ENCODE results near the gene ARHGEF10L.

Gene ARHGEF10L

DNA sequence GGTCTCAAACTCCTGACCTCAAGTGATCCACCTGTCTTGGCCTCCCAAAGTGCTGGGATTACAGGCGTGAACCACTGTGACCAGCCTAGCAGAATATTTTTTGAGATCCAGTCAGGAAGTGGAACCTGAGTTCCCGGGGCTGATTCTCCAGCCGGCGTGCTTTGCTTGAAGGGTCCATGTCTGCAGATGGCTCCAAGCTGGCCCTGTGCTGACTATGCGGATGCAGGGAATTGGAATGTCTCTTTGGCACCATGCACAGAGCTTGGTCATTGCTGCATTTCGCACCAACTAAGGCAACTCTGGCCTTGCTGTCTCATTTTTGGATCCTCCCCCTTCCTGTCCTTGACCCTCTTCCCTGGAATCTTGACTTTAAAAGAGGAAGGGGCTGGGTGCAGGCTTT lies 28.1 kb downstream of the ARHGEF10L start:
- DNase-seq (ENCODE audit: low read depth in 2 of 2), result no peak

DNA sequence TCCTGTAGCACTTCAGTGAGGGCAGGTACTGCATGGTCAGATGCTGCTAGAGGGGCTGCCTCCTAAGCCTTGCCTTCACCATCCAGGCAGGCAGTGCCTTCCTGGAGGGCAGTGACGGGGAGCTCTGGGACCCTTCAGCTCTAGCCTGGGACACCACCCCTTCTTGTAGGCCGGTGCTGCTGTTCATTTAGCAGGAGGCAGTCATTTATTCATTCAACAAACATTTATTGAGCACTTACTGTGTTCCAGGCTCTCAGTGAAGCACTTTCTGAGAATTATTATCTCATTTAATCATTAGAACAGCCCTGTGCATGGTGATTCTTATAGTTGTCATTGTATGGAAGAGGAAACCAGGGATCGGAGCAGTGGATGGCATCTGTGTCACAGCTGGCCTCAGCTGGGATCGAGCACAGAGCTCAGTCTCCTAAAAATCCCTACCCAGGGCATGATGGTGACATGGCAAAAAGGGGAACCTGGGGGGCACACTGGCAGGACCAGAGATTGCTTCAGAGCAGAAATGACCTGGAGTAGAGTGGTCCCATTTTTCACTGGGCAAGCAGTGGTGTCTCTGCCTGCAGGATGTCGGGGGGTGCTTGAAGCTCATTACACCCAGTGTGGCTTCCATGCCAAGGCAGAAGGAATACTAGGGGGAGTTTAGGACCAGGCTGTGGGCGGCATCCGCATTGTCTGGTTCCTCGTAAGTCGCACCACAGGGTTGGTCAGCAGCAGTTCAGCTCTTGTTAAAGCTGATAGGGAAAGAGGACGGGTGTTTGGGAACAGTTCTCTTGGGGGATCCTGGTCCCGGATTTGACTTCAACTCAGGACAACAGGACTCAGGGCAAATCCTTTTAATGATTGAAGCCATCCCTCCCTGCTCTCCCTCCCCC lies 28.8 kb downstream of the ARHGEF10L start:
- DNase-seq (ENCODE audit: low read depth in 2 of 2), result no peak

DNA sequence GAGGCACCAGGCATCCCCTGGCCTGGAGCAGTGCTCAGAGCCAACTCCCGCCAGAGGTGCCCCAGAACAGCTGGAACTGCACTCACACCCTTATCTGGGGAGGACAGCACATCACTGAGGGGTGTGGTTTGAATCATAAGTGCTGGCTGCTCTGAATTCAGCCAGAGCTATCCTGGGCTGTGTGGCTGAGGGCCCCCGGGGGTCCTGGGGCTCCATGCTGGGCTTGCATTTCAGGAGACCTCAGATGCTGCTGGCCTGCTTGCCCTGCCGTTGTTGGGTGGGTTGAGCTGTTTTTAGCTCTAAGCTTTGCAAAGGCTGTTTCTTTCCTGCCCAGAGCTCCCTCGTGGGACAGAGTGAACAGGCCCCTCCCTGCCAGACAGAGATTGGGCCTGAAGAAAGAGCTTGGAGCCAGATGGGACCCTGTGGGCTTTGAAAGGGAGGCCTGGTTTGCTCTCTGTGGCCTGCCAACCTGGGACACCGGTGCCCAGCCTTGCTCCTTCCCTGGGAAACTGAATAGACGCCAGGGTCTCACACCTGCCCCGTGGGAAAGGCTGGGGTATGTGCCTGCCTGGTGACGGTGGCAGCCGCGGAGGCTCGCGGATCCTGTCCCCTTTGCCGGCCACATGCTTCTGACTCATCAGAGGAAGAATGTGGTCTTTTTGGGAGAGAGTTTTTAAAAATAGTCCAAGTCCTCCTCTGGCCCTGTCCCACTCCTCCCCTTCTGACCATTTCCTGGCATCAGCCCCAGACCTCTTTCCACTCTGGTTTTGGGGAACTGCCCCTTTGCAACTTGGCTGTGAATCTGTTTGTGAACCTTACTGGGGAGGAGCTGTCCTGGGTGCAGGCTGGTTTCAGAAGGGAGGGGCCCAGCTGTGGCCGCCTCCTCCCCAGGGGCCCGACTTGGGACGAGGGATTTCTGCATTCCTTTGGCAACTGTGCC lies 30.0 kb downstream of the ARHGEF10L start:
- no peak for DNase-seq (ENCODE audit: low read depth in 2 of 2)

DNA sequence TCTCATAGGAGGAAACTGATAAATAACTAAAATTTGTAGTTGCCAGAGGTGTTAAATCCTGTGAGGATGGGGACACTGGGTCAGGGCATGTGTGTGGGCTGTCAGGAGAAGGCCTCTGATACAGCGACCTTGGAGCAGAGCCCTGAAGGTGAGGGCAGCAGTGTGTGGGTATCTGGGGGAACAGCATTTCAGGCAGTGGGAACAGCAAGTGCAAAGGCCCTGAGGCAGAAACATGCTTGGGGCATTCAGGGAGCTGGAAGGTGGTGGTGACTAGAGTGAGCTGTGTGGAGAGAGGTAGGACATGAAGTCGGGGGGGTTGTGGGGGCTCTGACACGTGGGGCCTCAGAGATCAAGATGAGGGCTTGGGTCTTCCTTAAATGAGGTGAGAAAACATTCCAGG lies 30.7 kb downstream of the ARHGEF10L start:
- no peak for DNase-seq (ENCODE audit: low read depth in 2 of 2)

DNA sequence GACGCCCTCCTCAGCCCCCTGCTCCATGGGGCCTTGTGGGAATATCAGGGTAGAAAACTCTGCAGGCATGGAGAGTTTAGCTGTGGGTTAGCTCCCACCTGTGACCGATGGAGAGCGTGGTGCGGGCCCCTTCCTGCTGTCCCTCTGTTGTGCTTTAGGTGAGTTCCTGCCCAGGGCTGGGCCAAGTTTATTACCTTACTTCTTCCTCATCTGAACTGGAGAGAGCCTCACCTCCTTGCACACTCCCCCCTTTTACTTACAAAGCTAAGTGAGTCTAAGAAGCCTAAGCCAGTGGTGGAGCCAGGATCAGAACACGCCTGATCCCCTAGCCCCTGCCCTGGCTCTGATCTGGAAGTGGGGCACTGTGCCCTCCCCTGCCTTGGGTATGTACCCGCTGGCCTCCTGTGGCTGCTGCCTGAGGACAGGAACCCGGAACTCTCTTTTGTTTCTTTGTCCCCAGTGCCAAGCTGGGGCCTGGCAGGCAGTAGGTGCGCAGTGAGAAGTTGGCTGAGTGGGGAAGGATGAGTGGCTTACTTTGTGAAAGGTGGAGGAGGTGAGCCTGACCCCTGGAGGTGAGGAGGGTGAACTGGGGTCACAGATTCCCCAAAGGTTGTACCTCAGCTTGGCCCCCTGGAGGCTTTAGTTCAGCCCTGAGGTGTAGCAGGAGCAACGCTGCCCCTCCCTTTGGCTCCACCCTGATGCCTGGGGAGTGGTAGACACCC lies 32.9 kb downstream of the ARHGEF10L start:
- DNase-seq (ENCODE audit: low read depth in 2 of 2), result no peak

DNA sequence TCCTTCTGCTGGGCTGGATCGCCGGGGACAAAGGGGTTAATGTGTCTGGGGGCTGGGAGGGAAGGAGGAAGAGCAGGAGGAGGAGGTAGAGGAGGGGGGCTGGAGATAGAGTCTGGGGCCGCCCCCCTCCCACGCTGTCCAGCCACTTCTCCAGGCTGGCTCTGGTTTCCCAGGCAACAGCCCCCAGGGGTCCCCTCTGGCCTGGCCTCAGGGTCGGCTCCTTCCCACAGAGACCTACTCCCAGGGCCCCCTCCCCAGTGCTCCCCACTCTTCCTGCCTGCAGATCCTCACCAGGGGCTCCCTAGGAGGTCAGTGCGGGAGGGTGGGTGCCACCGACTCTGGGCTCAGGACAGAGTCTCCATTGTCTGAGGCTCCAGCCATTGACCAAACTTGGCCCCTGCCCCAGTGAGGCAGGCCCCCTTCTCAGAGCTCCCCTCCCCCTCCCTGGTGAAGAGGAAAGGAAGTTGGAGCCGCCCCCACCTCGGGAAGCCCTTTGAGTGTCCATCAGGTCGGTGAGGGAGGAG lies 34.1 kb downstream of the ARHGEF10L start:
- no peak for DNase-seq (ENCODE audit: low read depth in 2 of 2)

DNA sequence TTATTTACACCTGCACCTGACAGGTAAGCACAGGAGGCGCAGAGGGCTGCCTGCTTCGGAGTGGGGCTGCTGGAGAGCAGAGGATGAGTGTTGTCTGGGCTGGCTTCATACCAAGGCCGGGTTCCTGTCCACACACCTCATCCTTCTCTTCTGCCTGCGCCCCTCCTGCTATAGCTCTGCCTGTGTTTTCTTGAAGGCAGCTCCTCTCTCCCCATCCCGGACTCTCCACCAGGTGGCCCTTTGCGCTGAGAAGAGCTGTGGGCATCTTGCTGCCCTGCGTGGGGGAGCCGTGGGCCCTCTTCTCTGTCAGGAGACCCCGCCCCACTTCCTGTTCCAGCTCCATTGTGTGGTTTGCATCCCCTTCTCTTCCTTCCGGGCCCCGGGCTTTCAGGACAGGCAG lies 35.0 kb downstream of the ARHGEF10L start:
- no peak for DNase-seq (ENCODE audit: low read depth in 2 of 2)

DNA sequence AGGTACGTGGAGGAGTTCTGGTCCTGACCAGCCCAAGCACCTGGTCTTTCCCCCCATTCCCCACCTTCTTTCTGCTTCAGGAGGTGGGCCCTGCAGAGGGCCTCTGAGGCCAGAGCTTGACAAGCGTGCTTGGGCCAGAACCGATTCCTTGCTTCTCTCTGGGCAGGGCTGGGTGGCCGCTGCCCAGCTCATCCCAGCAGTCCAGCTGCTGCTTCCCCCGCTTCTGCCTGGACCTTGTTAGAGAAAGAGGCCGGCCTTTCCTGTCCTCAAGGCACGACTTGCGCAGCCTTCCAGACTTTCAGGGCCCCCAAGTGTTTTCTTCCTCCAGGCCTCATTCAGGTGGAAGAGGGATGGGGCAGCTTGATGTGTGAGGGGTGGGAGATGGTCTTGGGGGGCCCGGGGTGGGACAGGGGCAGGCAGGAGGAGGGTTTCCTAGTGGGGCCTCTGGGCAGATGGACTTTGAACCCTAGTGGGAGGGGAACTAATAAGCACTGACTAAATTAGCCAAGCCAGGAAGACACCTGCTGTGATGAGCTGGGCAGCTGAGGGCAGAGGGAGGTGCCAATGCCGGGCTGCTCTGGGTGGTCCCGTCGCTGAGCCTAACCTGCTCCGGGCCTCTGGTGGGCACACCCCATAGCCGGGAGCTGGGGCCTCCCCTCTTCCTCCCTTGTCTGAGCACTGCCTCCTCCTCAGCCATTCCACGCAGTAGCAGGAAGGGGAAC lies 36.5 kb downstream of the ARHGEF10L start:
- no peak for DNase-seq (ENCODE audit: low read depth in 2 of 2)

DNA sequence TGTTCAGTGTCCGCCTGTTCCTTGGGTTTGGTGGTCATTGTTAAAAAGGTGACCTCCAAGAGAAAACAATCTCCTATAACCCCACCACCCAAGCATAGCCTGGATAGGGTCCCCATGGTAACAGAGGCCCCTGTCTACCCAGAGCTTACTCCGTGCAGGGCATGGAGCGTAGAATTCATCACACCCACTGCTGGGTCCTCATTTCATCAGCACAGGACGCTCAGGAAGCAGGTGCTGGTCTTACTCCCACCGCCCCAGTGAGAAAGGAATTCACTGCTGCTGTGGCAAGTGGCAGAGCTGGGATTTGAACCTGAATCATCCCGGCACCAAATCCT lies 37.0 kb downstream of the ARHGEF10L start:
- no peak for DNase-seq (ENCODE audit: low read depth in 2 of 2)

DNA sequence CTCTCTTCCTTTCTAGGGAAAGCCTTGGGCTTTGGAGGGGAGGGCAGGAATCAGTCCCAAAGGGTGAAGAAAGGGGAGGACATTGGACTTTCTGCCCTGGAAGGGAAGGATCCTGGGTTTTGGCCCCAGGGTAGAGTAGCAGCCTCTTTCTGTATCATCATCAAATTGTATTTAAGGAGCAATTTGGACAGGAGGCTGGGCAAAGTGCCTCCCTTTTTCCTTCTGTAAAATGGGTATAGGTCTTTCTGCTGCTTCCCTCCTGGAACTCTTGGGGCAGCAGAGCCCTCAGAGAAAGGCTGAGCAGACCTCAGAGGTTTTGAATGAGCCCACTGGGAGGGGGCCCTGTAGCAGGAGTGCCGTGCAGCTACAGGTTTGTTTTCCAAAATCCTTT lies 38.4 kb downstream of the ARHGEF10L start:
- no peak for DNase-seq (ENCODE audit: low read depth in 2 of 2)

DNA sequence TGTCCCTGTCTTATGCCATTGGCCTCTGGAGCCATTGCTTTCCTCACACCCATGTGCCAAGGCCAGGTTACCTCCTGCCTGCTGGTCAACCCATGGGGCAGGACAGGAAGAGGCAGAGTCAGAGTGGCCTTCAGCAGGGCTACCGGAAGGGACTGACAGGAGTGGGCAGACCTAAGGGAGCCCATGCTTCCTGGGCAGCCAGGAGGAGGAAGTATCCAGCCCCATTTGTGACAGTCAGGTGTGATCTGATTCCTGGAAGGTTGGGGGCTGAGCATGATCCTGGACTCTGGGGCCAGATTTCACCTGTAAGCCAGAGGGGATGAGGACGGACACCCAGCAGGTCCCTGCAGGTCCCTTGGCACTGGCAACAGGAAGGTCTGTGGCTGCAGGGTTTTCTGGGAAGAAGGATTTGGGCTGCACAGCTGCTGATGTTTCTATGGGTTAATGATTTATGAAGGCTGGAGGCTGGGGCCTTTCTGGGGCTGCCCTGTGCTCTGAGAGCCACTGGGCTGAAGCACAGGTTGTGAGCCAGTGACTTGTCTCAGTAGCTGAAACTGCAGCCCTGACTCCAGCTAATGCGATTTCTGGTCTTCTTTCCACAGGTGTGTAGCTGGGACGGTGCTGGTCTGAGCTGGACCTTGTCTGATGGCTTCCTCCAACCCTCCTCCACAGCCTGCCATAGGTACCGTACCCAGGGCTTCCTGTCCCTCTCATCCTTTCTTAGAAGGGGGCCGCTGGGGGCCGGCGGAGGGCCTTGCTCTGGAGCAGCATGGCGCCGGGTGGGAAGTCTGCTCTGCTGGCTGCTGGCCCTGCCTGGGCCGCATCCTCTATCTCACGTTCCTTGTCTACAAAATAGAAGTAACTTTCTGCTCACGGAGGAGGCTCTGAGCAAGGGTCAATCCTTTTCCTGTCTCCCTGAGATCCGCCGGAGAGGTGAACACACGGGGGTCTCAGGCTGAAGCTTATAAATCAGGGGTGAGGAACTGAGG lies 40.7 kb downstream of the ARHGEF10L start:
- DNase-seq (ENCODE audit: low read depth in 2 of 2), result no peak

DNA sequence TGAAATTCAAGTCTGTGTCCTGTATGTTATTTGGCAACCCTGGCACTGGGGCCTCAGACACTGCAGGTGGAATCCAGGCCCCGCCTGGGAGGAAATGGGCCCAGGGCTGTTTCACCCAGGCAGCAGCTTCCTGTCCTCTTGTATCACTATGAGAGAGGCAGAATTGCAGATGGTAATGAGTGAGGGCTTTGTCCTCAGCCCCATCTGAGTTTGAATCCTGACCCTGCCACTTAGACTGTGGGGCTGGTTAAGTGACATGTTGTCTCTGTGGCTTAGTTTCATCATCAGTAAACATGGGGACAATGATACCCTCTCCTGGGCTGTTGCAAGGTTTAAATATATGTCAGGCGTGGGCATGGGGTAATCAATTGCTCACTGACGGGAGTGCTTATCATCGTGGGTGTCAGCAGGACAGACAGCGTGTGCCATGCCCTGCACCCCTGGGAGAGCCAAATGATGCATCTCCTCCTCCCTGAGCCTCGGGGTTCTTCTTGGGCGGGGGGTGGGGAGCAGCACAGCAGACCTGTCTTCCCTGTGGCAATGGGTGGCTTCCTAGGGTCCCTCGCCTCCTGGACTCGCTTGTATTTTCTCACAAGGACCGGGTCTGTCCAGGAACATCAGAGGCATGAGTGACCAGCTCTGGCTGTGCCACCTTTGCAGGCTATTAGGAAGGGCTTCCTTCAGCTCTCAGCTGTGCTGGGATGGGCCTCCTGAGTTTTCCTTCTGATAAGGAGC lies 42.1 kb downstream of the ARHGEF10L start:
- DNase-seq (ENCODE audit: low read depth in 2 of 2), result no peak

DNA sequence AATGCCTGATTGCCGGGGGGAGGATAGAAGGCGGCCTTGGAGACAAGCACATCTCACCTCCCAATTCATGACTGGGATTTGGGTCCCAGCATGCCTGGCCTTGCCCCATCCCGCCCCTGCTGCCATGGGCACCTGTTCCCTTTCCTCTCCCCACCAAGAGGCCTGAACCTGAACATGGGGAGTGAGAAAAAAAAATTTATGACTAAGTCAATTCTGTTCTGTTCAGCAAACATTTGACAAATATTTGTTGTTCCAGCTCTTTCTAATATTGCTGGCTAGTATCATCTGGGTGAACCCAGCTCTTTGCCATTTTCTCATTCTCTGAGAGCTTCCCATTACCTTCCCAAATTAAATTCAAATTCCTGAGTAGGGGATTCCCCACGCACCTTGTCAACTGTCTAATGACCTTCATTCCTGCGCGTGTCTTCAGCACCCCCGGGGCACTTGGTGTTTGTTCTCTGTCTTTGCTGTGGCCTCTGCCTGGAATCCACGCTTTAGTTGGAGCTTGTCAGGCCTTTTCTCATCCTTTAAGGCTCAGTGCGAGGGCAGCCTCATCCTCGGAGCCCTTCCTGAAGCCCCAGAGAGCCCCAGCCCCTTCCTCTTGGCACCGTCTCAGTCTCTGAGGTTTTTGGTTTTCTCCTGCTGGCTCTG lies 42.8 kb downstream of the ARHGEF10L start:
- no peak for DNase-seq (ENCODE audit: low read depth in 2 of 2)

DNA sequence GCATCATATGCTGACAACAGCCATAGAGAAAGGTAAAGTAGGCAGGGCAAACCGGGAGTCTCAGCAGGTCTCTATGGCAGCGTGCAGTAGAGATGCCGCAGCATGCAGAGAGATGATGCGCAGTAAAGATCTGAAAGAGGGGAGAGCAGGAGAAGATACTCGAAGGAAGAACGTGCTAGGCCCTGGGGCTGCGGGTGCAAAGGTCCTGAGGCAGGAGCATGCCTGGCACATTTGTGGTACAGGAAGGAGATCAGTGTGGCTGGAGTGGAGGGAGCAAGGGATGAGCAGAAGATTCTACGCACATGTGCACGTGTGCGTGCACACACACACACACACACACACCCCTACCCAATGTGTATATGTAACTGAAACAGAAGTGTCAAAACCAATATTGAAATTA lies 45.0 kb downstream of the ARHGEF10L start:
- DNase-seq (ENCODE audit: low read depth in 2 of 2), result no peak

DNA sequence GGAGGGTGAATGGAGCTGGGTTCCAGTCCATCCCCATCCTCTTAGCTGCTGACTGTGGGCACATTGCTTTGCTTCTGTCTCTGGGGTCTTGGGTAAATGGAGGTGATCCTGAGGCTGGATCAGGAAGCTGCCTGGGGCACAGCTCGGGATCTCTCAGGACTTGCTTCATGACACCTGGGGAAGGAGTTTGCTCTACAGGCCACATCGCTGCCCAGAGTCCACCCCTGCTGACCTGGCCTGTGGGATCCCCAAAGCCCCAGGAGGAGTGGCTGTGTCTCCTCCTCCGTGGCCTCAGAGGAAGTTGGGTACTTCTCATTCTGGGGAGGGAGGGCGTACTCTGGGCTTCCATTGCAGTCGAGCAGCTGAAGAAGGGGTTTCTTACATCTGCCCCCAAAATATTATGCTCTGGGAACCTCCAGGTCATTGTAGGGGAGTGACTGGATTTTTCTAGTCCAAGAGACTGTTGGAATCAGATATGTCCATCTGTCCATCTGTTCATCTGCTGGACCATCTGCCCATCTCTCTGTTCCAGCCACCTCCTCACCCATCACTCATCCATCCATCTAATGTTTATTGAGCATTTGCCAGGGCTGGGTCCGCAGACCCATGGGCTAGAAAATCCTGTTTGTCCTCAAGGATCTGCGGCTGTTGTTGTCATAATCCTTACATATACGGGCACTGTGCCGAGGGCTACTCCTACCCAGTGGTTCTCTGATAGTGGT lies 45.9 kb downstream of the ARHGEF10L start:
- DNase-seq (ENCODE audit: low read depth in 2 of 2), result no peak

DNA sequence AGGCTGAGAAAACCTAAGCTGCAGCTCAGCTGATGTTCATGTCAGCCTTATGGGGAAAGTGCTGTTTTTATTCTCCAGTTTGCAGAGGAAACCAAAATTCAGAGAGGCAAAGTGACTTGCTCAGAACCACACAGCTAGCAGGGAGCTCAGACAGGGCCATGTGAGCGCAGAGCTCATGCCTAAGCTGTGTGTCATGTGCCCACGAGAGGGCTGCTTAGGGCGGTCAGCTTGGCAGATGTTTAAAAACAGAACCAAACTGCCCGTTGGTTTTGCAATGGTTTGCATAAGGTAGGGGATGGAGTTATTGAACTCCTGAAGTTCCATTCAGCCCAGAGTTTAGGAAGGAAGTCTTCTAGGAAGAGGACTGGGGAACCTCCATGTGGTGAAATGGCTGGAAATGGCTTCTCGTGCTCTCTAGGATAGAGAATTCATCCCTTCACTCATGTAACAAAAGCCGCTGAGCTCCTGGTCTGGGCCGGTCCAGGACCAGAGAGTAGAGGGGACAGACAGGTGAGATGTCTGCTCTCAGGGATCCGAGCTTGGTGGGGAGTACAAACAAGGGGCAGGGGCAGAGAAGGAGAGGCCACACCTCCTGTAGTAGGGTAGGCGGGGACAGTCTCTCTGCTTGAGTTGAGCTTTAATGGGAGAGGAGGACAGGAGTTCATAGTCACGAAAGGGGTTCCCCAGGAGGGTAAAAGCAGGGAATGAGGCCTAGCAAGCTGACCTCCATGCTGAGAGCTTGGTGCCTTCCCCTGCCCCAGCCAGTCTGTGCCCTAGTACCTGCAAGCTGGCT lies 46.9 kb downstream of the ARHGEF10L start:
- DNase-seq (ENCODE audit: low read depth in 2 of 2), result no peak

DNA sequence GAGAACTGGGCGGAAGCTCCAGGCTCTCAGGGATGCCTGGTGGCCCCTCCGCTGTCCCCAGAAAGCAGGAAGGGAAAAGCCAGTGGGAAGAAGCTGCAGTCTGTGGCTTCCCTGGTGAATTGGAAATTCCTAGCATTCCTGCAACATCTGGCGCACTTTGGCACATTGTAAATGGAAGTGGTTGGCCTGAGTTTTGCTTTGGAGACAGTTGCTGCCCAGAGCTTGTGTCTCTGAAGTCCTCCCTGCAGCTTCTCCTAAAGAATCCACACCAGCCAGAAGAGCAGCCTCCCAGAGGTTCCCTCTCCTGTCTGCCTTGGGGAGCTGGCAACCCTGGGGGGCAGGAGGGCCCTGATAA lies 48.2 kb downstream of the ARHGEF10L start:
- DNase-seq (ENCODE audit: low read depth in 2 of 2), result no peak

Data from stimulated activated CD8-positive, alpha-beta memory T cell treated with anti-CD3 and anti-CD28 coated beads, Interleukin-15, amount 100 ng/mL, for 48 hours (primary cell).